ENCODE data around the gene FAM131C. TPM values are rescaled to one million over a fixed set of nuclear protein-coding genes. Genes with fewer than 3 reads are reported as not detected.

FAM131C gene
- polyA plus RNA-seq, 1 donor from 2014 or later = 0.97 TPM

DNA sequence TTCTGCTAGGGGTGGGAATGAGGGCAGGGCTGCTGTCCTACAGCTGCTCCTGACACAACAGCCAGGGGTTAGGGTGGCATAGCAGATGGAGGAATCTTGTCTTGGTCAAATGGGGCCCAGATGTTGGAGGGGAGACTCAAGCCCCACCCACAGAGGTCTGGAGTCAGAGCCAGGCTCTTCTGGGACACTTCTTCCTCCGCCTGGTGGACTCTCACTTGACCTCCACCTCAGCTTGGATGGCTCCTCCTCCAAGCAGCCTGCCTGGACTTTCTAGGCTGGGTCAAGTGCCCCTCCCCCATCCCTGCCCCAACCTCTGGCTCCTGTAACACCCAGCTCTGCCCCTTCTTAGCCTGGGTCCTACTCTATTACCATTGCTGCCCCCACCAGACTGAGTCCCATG is 47.0 kb upstream of the FAM131C start:
- Histone ChIP-seq H2AFZ (ENCODE audit: low read depth, low read length) (no peak overlapping the region), H3K79me2 (replicated peaks; ENCODE audit: insufficient read depth, low read length) (no peaks in the 10 kb centered on the region), H3K4me2 (ENCODE audit: low read length) (no peak overlapping the region), H3K27ac (ENCODE audit: low read length) (no peak overlapping the region), H4K20me1 (ENCODE audit: insufficient read depth) (no peaks in the 10 kb centered on the region), H3K27me3 (ENCODE audit: insufficient read depth, low read depth, low read length) (no peaks in the 10 kb centered on the region), H3K36me3 (ENCODE audit: insufficient read depth, low read length) (no peaks in the 10 kb centered on the region), H3K9me3 (ENCODE audit: low read length) (no peaks in the 10 kb centered on the region), H3K4me3 (ENCODE audit: low read length) (no peak overlapping the region), H3K9ac (ENCODE audit: low read length) (no peak overlapping the region), H3K9me2 (ENCODE audit: insufficient read depth, low read length) (no peaks in the 10 kb centered on the region), H3F3A (ENCODE audit: insufficient read depth, low read length, poor library complexity, severe bottlenecking) (no peaks in the 10 kb centered on the region)
- no peak for TF ChIP-seq TAF1 (IDR thresholded peaks at IDR 0.05; ENCODE audit: low read depth)
- no peak for TF ChIP-seq RAD21 (conservative IDR thresholded peaks at IDR 0.05)
- TF ChIP-seq, protein P1, sequence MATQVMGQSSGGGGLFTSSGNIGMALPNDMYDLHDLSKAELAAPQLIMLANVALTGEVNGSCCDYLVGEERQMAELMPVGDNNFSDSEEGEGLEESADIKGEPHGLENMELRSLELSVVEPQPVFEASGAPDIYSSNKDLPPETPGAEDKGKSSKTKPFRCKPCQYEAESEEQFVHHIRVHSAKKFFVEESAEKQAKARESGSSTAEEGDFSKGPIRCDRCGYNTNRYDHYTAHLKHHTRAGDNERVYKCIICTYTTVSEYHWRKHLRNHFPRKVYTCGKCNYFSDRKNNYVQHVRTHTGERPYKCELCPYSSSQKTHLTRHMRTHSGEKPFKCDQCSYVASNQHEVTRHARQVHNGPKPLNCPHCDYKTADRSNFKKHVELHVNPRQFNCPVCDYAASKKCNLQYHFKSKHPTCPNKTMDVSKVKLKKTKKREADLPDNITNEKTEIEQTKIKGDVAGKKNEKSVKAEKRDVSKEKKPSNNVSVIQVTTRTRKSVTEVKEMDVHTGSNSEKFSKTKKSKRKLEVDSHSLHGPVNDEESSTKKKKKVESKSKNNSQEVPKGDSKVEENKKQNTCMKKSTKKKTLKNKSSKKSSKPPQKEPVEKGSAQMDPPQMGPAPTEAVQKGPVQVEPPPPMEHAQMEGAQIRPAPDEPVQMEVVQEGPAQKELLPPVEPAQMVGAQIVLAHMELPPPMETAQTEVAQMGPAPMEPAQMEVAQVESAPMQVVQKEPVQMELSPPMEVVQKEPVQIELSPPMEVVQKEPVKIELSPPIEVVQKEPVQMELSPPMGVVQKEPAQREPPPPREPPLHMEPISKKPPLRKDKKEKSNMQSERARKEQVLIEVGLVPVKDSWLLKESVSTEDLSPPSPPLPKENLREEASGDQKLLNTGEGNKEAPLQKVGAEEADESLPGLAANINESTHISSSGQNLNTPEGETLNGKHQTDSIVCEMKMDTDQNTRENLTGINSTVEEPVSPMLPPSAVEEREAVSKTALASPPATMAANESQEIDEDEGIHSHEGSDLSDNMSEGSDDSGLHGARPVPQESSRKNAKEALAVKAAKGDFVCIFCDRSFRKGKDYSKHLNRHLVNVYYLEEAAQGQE (IDR thresholded peaks at IDR 0.05; ENCODE audit: borderline replicate concordance) = no peak
- no peak for TF ChIP-seq EZH2 (IDR thresholded peaks at IDR 0.05; ENCODE audit: borderline replicate concordance, insufficient read depth, low read length, poor library complexity, severe bottlenecking)
- TF ChIP-seq POLR2AphosphoS5 (IDR thresholded peaks at IDR 0.05) = no peak
- TF ChIP-seq, protein P2, sequence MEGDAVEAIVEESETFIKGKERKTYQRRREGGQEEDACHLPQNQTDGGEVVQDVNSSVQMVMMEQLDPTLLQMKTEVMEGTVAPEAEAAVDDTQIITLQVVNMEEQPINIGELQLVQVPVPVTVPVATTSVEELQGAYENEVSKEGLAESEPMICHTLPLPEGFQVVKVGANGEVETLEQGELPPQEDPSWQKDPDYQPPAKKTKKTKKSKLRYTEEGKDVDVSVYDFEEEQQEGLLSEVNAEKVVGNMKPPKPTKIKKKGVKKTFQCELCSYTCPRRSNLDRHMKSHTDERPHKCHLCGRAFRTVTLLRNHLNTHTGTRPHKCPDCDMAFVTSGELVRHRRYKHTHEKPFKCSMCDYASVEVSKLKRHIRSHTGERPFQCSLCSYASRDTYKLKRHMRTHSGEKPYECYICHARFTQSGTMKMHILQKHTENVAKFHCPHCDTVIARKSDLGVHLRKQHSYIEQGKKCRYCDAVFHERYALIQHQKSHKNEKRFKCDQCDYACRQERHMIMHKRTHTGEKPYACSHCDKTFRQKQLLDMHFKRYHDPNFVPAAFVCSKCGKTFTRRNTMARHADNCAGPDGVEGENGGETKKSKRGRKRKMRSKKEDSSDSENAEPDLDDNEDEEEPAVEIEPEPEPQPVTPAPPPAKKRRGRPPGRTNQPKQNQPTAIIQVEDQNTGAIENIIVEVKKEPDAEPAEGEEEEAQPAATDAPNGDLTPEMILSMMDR (IDR thresholded peaks at IDR 0.05; ENCODE audit: poor library complexity, severe bottlenecking) = no peak
- TF ChIP-seq MXI1 (conservative IDR thresholded peaks at IDR 0.05; ENCODE audit: poor library complexity, severe bottlenecking) = no peak
- TF ChIP-seq EP300 (conservative IDR thresholded peaks at IDR 0.05; ENCODE audit: poor library complexity, severe bottlenecking) = no peak
- no peak for TF ChIP-seq SMC3 (conservative IDR thresholded peaks at IDR 0.05; ENCODE audit: poor library complexity)

DNA sequence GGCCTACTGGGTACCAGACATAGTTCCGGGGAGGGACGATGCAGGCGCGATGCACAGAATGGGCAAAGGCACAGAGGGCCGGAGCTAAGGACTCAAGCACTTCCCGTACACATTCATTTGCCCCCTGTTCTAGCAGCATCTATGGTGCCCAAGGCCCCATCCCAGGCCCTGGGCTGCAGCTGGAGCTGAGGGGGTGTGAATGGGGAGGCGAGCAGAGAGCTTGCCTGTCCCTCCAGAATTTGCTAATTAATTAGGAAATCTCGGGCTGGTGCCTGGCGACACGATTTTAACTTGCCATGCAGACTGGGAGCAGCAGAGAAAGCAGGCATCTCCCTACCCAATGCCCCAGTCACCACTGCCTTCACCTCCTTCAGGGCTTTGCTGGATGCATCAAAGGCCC is 46.5 kb upstream of the FAM131C start:
- H3K27ac ChIP-seq (ENCODE audit: low read length) = no peak overlapping the region
- H3K27me3 ChIP-seq (ENCODE audit: insufficient read depth, low read depth, low read length) = no peaks in the 10 kb centered on the region
- H3K79me2 ChIP-seq (replicated peaks; ENCODE audit: insufficient read depth, low read length) = no peaks in the 10 kb centered on the region
- H3K4me3 ChIP-seq (ENCODE audit: low read length) = no peak overlapping the region
- TF ChIP-seq, protein P1 (IDR thresholded peaks at IDR 0.05; ENCODE audit: borderline replicate concordance) = no peak
- TF ChIP-seq, protein P2 (IDR thresholded peaks at IDR 0.05; ENCODE audit: poor library complexity, severe bottlenecking) = no peak
- TF ChIP-seq POLR2AphosphoS5 (IDR thresholded peaks at IDR 0.05) = no peak
- no peak for TF ChIP-seq RAD21 (conservative IDR thresholded peaks at IDR 0.05)
- TF ChIP-seq MXI1 (conservative IDR thresholded peaks at IDR 0.05; ENCODE audit: poor library complexity, severe bottlenecking) = no peak
- TF ChIP-seq EZH2 (IDR thresholded peaks at IDR 0.05; ENCODE audit: borderline replicate concordance, insufficient read depth, low read length, poor library complexity, severe bottlenecking) = no peak
- TF ChIP-seq SMC3 (conservative IDR thresholded peaks at IDR 0.05; ENCODE audit: poor library complexity) = no peak
- TF ChIP-seq EP300 (conservative IDR thresholded peaks at IDR 0.05; ENCODE audit: poor library complexity, severe bottlenecking) = no peak
- TF ChIP-seq TAF1 (IDR thresholded peaks at IDR 0.05; ENCODE audit: low read depth) = no peak
- H3F3A ChIP-seq (ENCODE audit: insufficient read depth, low read length, poor library complexity, severe bottlenecking) = no peaks in the 10 kb centered on the region
- H3K9me2 ChIP-seq (ENCODE audit: insufficient read depth, low read length) = no peaks in the 10 kb centered on the region
- H4K20me1 ChIP-seq (ENCODE audit: insufficient read depth) = no peaks in the 10 kb centered on the region
- no peak overlapping the region for H2AFZ ChIP-seq (ENCODE audit: low read depth, low read length)
- no peaks in the 10 kb centered on the region for H3K36me3 ChIP-seq (ENCODE audit: insufficient read depth, low read length)
- H3K9me3 ChIP-seq (ENCODE audit: low read length) = no peaks in the 10 kb centered on the region
- H3K9ac ChIP-seq (ENCODE audit: low read length) = no peak overlapping the region
- no peak overlapping the region for H3K4me2 ChIP-seq (ENCODE audit: low read length)

Measured in neural cell (in vitro differentiated cells).